HUES6 (cell line): ENCODE measurements around the gene RRP9.

ENCODE experiments used
- H3K27ac ChIP-seq: 2 replicates; pipeline ENCODE4 v1.7.0; 2013; ENCODE audit warnings: low read depth, mild to moderate bottlenecking, low read length, inconsistent platforms
- H3K27me3 ChIP-seq: 2 replicates; pipeline ENCODE4 v1.6.1; 2013; ENCODE audit warnings: low read length; ENCODE audit not compliant: control insufficient read depth, insufficient read depth
- H3K36me3 ChIP-seq: 2 replicates; pipeline ENCODE4 v1.6.1; 2013; ENCODE audit warnings: low read length; ENCODE audit not compliant: control insufficient read depth, insufficient read depth
- H3K4me1 ChIP-seq: 2 replicates; pipeline ENCODE4 v1.6.1; 2013; ENCODE audit warnings: low read length; ENCODE audit not compliant: control insufficient read depth, insufficient read depth
- H3K4me3 ChIP-seq: 2 replicates; pipeline ENCODE4 v1.5.1; 2013; ENCODE audit warnings: low read depth, low read length
- H3K9ac ChIP-seq: one replicate; pipeline ENCODE4 v1.6.1; 2013; ENCODE audit warnings: mild to moderate bottlenecking, low read length
- H3K9me3 ChIP-seq: 2 replicates; pipeline ENCODE4 v1.6.1; 2013; ENCODE audit warnings: low read depth, low read length; ENCODE audit not compliant: control insufficient read depth, insufficient read depth

Gene RRP9

DNA sequence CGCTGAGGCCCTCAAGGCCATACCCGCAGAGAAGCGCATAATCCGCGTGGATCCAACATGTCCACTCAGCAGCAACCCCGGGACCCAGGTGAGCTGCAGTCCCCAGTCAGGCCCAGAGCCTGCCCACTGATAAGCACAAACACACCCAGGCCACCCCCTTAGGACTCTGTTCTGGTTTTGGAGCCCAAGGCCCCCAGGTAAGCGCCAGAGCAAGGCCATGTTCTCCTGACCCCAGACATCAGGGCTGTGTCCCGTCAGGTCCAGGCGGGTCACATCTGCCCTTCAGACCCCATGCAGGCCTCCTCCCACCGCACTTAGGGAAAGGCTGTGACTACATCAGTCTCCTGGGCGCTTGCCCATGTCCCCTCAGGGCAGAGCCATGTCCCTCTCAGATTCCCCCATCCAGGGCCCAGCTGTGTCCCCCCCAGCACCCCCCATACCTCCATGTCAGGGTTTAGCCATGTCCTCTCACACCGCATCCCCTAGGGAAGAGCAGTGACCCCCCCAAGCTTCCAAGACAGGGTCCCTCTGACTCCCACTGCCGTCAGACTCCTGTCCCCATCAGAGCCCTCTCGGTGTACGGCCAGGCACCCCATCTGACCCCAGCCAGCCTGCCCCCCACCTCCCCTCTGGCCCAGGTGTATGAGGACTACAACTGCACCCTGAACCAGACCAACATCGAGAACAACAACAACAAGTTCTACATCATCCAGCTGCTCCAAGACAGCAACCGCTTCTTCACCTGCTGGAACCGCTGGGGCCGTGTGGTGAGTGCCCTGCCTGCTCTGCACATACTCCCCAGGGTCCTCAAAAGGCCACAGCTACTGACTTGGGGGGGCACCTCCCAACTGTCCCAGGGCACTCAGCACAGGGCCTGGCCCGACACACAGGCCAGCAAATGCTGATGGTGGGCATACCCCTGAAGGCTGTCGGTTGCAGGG lies 2.0 kb upstream of the RRP9 start:
- peaks cover 5% of the 10 kb centered on the region; the same call in 1 of the 2 replicates for H3K27me3 ChIP-seq
- H3K4me1 ChIP-seq = peaks cover 19% of the 10 kb centered on the region
- no peak overlapping the region for H3K4me3 ChIP-seq
- peaks cover 7% of the 10 kb centered on the region for H3K36me3 ChIP-seq
- H3K9ac ChIP-seq = no peak overlapping the region
- no peak overlapping the region for H3K27ac ChIP-seq
- H3K9me3 ChIP-seq = no peaks in the 10 kb centered on the region

- Histone ChIP-seq H3K4me3 (peak overlapping the region; percentile 63), H3K4me1 (peaks cover 19% of the 10 kb centered on the region), H3K27ac (no peak overlapping the region), H3K36me3 (peaks cover 16% of the 10 kb centered on the region), H3K9ac (peak overlapping the region; percentile 74), H3K9me3 (no peaks in the 10 kb centered on the region), H3K27me3 (no peaks in the 10 kb centered on the region)
These were observed 1.1 kb upstream of the RRP9 start for GRCh38 chr3:51942603-51943450.

GRCh38 chr3:51941463-51941797 lies 274 bp downstream of the RRP9 start:
- Histone ChIP-seq H3K9ac (peak overlapping the region; percentile 90), H3K27ac (peak overlapping the region; percentile 69; the same call in 1 of the 2 replicates), H3K36me3 (peaks cover 30% of the 10 kb centered on the region), H3K4me1 (peaks cover 19% of the 10 kb centered on the region), H3K9me3 (no peaks in the 10 kb centered on the region), H3K27me3 (no peaks in the 10 kb centered on the region), H3K4me3 (peak overlapping the region; percentile 93)

- Histone ChIP-seq H3K27ac (peak overlapping the region; percentile 69; the same call in 1 of the 2 replicates), H3K4me3 (peak overlapping the region; percentile 93), H3K27me3 (no peaks in the 10 kb centered on the region), H3K9me3 (no peaks in the 10 kb centered on the region), H3K9ac (peak overlapping the region; percentile 90), H3K4me1 (peaks cover 19% of the 10 kb centered on the region), H3K36me3 (peaks cover 36% of the 10 kb centered on the region)
These were observed 849 bp downstream of the RRP9 start for GRCh38 chr3:51940648-51941462.

- Histone ChIP-seq H3K9ac (no peak overlapping the region), H3K27ac (no peak overlapping the region), H3K9me3 (no peaks in the 10 kb centered on the region), H3K27me3 (no peaks in the 10 kb centered on the region), H3K36me3 (peaks cover 55% of the 10 kb centered on the region), H3K4me3 (no peak overlapping the region), H3K4me1 (peaks cover 19% of the 10 kb centered on the region)
These were observed 2.8 kb downstream of the RRP9 start for GRCh38 chr3:51938780-51939425.

- Histone ChIP-seq H3K36me3 (peaks cover 66% of the 10 kb centered on the region), H3K4me1 (peaks cover 15% of the 10 kb centered on the region), H3K27me3 (no peaks in the 10 kb centered on the region), H3K9me3 (no peaks in the 10 kb centered on the region), H3K9ac (no peak overlapping the region), H3K27ac (no peak overlapping the region), H3K4me3 (no peak overlapping the region)
These were observed 3.9 kb downstream of the RRP9 start for GRCh38 chr3:51937611-51938450.

GRCh38 chr3:51937014-51937413 lies 4.7 kb downstream of the RRP9 start:
- no peaks in the 10 kb centered on the region for H3K27me3 ChIP-seq
- H3K27ac ChIP-seq = no peak overlapping the region
- peaks cover 71% of the 10 kb centered on the region for H3K36me3 ChIP-seq
- H3K4me1 ChIP-seq = peaks cover 8% of the 10 kb centered on the region
- no peaks in the 10 kb centered on the region for H3K9me3 ChIP-seq
- no peak overlapping the region for H3K9ac ChIP-seq
- no peak overlapping the region for H3K4me3 ChIP-seq

- peaks cover 72% of the 10 kb centered on the region for H3K36me3 ChIP-seq
- H3K27ac ChIP-seq = no peak overlapping the region
- H3K4me1 ChIP-seq = peaks cover 8% of the 10 kb centered on the region
- no peaks in the 10 kb centered on the region for H3K27me3 ChIP-seq
- H3K9ac ChIP-seq = no peak overlapping the region
- no peaks in the 10 kb centered on the region for H3K9me3 ChIP-seq
- no peak overlapping the region for H3K4me3 ChIP-seq
These were observed 5.6 kb downstream of the RRP9 start for GRCh38 chr3:51935886-51936755.
